Esophagus squamous epithelium (tissue), 4 donors: Measurements from ENCODE around the gene TOMT.

Experiments
- POLR2A ChIP-seq, 4 donors: fragments of 450-650 bp; IDR thresholded peaks; one replicate each; pipeline ENCODE4 v1.6.1; 2017; ENCODE audit warnings: antibody characterized with exemption in 4 of 4, mild to moderate bottlenecking in 4 of 4, moderate library complexity in 3 of 4
- TF ChIP-seq, protein P1 (sequence below), 6 experiments: fragments of 450-650 bp in 4 of 6; fragments of 200-600 bp in 2 of 6; sonication (generic) in 2 of 6; IDR thresholded peaks; one replicate each; pipeline ENCODE4 v1.5.1; 2016 to 2019; ENCODE audit warnings: antibody characterized with exemption in 6 of 6, mild to moderate bottlenecking in 4 of 6, moderate library complexity in 4 of 6

DNA sequence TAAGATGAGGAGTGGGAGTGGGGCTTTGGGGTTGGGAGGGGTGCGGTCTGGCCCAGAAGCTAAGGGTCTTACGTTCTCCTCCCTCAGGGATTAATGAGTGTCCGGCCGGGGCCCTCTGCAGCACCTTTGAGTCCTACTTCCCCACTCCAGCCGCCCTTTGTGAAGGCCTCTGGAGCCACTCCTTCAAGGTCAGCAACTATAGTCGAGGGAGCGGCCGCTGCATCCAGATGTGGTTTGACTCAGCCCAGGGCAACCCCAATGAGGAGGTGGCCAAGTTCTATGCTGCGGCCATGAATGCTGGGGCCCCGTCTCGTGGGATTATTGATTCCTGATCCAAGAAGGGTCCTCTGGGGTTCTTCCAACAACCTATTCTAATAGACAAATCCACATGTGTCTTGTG, 33.8 kb downstream of the TOMT start:
- TF ChIP-seq, protein P1, sequence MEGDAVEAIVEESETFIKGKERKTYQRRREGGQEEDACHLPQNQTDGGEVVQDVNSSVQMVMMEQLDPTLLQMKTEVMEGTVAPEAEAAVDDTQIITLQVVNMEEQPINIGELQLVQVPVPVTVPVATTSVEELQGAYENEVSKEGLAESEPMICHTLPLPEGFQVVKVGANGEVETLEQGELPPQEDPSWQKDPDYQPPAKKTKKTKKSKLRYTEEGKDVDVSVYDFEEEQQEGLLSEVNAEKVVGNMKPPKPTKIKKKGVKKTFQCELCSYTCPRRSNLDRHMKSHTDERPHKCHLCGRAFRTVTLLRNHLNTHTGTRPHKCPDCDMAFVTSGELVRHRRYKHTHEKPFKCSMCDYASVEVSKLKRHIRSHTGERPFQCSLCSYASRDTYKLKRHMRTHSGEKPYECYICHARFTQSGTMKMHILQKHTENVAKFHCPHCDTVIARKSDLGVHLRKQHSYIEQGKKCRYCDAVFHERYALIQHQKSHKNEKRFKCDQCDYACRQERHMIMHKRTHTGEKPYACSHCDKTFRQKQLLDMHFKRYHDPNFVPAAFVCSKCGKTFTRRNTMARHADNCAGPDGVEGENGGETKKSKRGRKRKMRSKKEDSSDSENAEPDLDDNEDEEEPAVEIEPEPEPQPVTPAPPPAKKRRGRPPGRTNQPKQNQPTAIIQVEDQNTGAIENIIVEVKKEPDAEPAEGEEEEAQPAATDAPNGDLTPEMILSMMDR (IDR thresholded peaks at IDR 0.05): no peak
- no peak for TF ChIP-seq POLR2A (IDR thresholded peaks at IDR 0.05)
